Breast epithelium (tissue), 4 donors: Measurements from ENCODE around the gene ENO3. TPM values are rescaled to one million over a fixed set of nuclear protein-coding genes. Genes with fewer than 3 reads are reported as not detected.
A peak's percentile ranks its signal among the peaks of the same experiment; 100 is the strongest.

ENCODE experiments used
- DNase-seq, 2 donors: peaks; one replicate each; pipeline ENCODE4 v3.0.0-alpha.2; 2019; ENCODE audit warnings: low spot score in 2 of 2
- H3K27ac ChIP-seq, 2 donors: fragments of 200-600 bp; sonication (generic) in 1 of 2; one replicate each; pipeline ENCODE4 v1.5.1; 2016 to 2019; ENCODE audit warnings: mild to moderate bottlenecking in 1 of 2
- H3K27me3 ChIP-seq, 2 donors: fragments of 200-600 bp; sonication (generic) in 1 of 2; one replicate each; pipeline versions ENCODE4 v1.5.1 to v1.6.0; 2017 to 2019; ENCODE audit warnings: control low read depth in 1 of 2, mild to moderate bottlenecking in 1 of 2
- H3K36me3 ChIP-seq: fragments of 200-600 bp; one replicate; pipeline ENCODE4 v1.5.1; 2019
- H3K4me1 ChIP-seq, 2 donors: fragments of 200-600 bp; sonication (generic); one replicate each; pipeline ENCODE4 v1.5.1; 2016 to 2019; ENCODE audit warnings: control low read depth in 1 of 2
- H3K4me3 ChIP-seq, 3 donors: fragments of 200-600 bp; sonication (generic); 1 replicate in 2 of 3; 2 replicates in 1 of 3; pipeline ENCODE4 v1.5.1; 2016 to 2019; ENCODE audit warnings: mild to moderate bottlenecking in 3 of 3, moderate library complexity in 2 of 3
- H3K9me3 ChIP-seq, 2 donors: fragments of 200-600 bp; sonication (generic) in 1 of 2; one replicate each; pipeline ENCODE4 v1.5.1; 2016 to 2019; ENCODE audit warnings: control low read depth in 1 of 2
- CTCF ChIP-seq, 3 donors: fragments of 450-650 bp; IDR thresholded peaks; one replicate each; pipeline ENCODE4 v1.5.1; 2016 to 2017; ENCODE audit warnings: antibody characterized with exemption in 3 of 3, mild to moderate bottlenecking in 3 of 3, moderate library complexity in 3 of 3
- POLR2A ChIP-seq: fragments of 450-650 bp; IDR thresholded peaks from one replicate; pipeline ENCODE4 v1.6.1; 2016; ENCODE audit warnings: antibody characterized with exemption, mild to moderate bottlenecking, moderate library complexity
- POLR2AphosphoS5 ChIP-seq, 3 donors: sonication (generic); formaldehyde crosslinking; IDR thresholded peaks; one replicate each; pipeline ENCODE4 v1.6.1; 2017; ENCODE audit warnings: antibody characterized with exemption in 3 of 3
- intact Hi-C: fragments of 100-400 bp; cut with DNase I; formaldehyde crosslinking; loops from one replicate; pipeline ENCODE4 v1.15.1; 2023; ENCODE audit warnings: low total_unique reads
- total RNA-seq, 3 donors: library from RNA; depleted of rRNA; stranded (reverse); fragments of >200 nt; gene quantifications; one replicate each; pipeline ENCODE4 v1.1.0, GENCODE V29; 2016

ENO3 gene
- total RNA-seq, 3 donors from 2014 or later: 1.6 to 4.6 (median 3.1) TPM

DNA sequence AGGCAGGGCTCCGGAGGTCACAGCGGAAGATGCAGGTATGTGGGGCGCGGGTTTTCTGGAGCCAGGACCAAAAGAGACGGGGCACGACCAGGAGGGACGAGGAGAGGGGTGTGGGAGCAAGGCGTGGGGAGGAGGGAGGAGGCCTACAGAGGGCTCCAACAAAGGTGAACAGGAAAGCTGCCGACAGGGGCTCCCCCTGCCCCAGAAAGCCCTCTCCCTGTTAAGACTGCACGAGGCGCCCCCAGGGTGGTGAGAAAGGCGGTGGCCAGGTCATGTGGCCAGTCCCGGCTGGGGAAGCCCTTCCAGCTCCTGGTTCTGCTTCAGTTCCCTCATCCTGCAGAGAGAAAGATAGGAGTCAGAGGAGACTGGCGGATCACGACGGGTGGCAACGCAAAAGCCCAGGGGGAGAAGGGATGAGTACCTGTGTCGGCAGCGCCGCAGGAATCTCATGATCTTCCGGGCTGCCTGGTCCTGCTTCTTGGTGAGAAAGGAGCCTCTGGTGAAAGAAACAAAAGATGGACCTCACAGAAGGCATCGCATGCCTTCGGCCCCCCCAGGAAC is 17.6 kb downstream of the ENO3 start:
- Histone ChIP-seq H3K27me3 (no peaks in the 10 kb centered on the region), H3K36me3 (no peaks in the 10 kb centered on the region), H3K4me3 (peak overlapping the region; percentile 65 to 86 (median 65)), H3K4me1 (peaks cover 0 to 19% of the 10 kb centered on the region in 2 donors), H3K9me3 (no peaks in the 10 kb centered on the region), H3K27ac (peak overlapping the region; percentile 90 to 95)
- TF ChIP-seq POLR2A (no peak), POLR2AphosphoS5 (IDR thresholded peaks at IDR 0.05) (no peak)
- intact Hi-C loops: loop anchor here (2.0 kb wide), 1 partner anchor 20 kb away; the partner anchor contains the start of gene PFN1
- DNase-seq: no peak

DNA sequence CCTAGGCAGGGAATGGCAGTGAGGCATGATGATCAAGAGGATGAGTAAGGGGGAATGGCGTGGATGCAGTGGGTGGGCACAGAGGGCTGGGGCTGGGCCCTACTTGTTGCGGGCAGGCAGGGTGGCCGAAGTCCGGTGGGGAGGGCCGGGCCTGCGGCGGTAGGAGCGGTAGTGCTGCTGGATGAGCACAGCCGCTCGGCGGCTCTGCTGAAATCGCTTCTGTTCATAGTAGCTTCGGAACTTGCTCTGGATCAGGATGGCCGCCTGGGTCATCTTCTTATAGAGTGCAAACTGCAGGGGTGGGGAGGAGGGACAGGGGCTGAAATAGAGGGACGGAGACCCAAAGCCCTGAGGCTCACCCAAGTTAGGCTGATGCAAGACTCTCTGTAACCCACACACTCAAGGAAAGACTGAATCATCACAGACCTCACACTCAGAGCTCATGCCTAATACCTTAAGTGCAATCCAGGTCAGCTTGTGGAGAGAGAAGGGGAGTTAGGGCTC is 18.2 kb downstream of the ENO3 start:
- TF ChIP-seq POLR2AphosphoS5 (IDR thresholded peaks at IDR 0.05) (peak; percentile 26 to 70 (median 34)), POLR2A (no peak)
- H3K4me3 ChIP-seq: peak overlapping the region; percentile 65 to 86 (median 65)
- peak overlapping the region; percentile 90 to 95 for H3K27ac ChIP-seq
- peaks cover 0 to 19% of the 10 kb centered on the region in 2 donors for H3K4me1 ChIP-seq
- no peaks in the 10 kb centered on the region for H3K36me3 ChIP-seq
- intact Hi-C loops: loop anchor here (2.0 kb wide), 1 partner anchor 20 kb away; the partner anchor contains the start of gene PFN1
- DNase-seq: no peak
- H3K9me3 ChIP-seq: no peaks in the 10 kb centered on the region
- no peaks in the 10 kb centered on the region for H3K27me3 ChIP-seq

- Histone ChIP-seq H3K36me3 (no peaks in the 10 kb centered on the region), H3K9me3 (no peaks in the 10 kb centered on the region), H3K27ac (peak overlapping the region; percentile 90 to 95), H3K4me1 (peaks cover 0 to 19% of the 10 kb centered on the region in 2 donors), H3K27me3 (no peaks in the 10 kb centered on the region), H3K4me3 (peak overlapping the region in 2 of 3 donors; percentile 65 to 86)
- TF ChIP-seq POLR2A (no peak), POLR2AphosphoS5 (IDR thresholded peaks at IDR 0.05) (no peak), CTCF (IDR thresholded peaks at IDR 0.05) (no peak)
- no peak for DNase-seq
- intact Hi-C loops: loop anchor here (2.0 kb wide), 1 partner anchor 21 kb away; the partner anchor contains the start of gene PFN1
Measured at GRCh38 chr17:4969551-4970173, 18.7 kb downstream of the ENO3 start.

DNA sequence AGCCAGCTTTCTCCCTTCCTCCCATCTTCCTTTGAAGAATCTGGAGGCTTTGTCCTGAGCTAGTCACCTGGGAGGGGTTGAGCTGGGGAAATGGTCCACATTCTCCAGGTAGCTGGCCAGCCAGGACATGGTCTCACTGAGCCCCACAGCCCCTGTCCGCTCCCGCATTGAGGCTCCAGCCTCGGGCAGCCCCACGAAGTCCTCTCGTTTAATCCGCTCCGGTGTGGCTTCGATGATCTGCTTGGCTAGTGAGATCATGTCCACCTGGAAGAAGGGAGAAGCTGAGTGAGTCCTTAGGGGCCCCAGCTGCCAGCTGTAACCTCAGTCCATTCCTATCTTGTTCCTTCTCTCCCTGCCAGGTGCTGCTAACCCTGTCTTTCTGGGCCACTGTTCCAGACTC is 19.4 kb downstream of the ENO3 start:
- Histone ChIP-seq H3K9me3 (no peaks in the 10 kb centered on the region), H3K4me1 (peaks cover 0 to 17% of the 10 kb centered on the region in 2 donors), H3K36me3 (no peaks in the 10 kb centered on the region), H3K27me3 (no peaks in the 10 kb centered on the region), H3K27ac (peak overlapping the region; percentile 90 to 95), H3K4me3 (no peak overlapping the region)
- DNase-seq: no peak
- TF ChIP-seq POLR2A (no peak), CTCF (IDR thresholded peaks at IDR 0.05) (no peak), POLR2AphosphoS5 (IDR thresholded peaks at IDR 0.05) (no peak)
- intact Hi-C loops: no loop called here

DNA sequence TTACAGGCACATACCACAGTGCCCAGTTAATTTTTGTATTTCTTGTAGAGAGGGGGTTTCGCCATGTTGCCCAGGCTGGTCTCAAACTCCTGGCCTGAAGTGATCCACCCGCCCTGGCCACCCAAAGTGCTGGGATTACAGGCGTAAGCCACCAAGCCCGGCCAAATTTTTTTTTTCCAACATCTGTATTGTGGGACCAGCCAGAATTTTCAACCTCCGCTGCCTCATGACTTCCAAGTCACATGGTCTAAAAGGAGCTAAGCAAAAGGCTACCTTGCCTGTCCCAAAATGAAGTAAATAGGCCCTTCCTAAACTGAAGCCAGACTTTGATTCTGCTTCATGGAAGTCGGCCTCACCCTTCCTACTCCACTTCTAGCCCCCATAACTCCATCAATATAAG is 20.9 kb downstream of the ENO3 start:
- intact Hi-C loops: no loop called here
- Histone ChIP-seq H3K9me3 (no peaks in the 10 kb centered on the region), H3K36me3 (no peaks in the 10 kb centered on the region), H3K27ac (peak overlapping the region; percentile 73 to 89), H3K4me1 (peaks cover 0 to 8% of the 10 kb centered on the region in 2 donors), H3K27me3 (no peaks in the 10 kb centered on the region), H3K4me3 (no peak overlapping the region)
- TF ChIP-seq POLR2AphosphoS5 (IDR thresholded peaks at IDR 0.05): no peak
- TF ChIP-seq POLR2A: no peak
- TF ChIP-seq CTCF (IDR thresholded peaks at IDR 0.05): no peak
- DNase-seq: no peak

DNA sequence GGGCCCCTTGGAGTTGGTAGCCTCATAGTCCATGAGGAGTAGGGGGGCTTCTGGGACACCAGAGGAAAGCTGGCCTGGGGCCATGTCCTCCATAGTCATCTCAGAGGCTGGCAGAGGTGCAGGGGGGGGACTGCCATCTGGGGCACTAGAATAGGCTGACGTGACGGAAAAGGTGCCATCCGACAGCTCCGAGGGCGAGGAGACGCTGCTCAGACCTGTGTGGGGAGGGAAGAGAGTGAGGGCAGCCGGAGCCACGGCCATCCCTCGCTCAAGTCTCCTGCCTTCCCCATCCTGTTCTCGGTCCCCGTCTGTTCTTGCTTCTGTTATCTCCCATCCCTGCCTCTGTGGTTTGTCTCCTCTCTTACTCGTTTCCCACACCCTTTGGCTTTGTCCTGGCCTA is 21.4 kb downstream of the ENO3 start:
- no peak for DNase-seq
- Histone ChIP-seq H3K9me3 (no peaks in the 10 kb centered on the region), H3K4me1 (peaks cover 0 to 8% of the 10 kb centered on the region in 2 donors), H3K36me3 (peaks cover 4% of the 10 kb centered on the region), H3K27me3 (no peaks in the 10 kb centered on the region), H3K27ac (peak overlapping the region; percentile 73 to 89), H3K4me3 (no peak overlapping the region)
- intact Hi-C loops: no loop called here
- no peak for TF ChIP-seq POLR2A
- no peak for TF ChIP-seq CTCF (IDR thresholded peaks at IDR 0.05)
- TF ChIP-seq POLR2AphosphoS5 (IDR thresholded peaks at IDR 0.05): no peak
